Myocyte (in vitro differentiated cells): ENCODE data around the gene AP4B1. TPM values are rescaled to one million over a fixed set of nuclear protein-coding genes. Genes with fewer than 3 reads are reported as not detected.

ENCODE experiments used
- DNase-seq: peaks from one replicate; pipeline ENCODE4 v3.0.0-alpha.2; 2012; ENCODE audit warnings: low read depth
- total RNA-seq: library from RNA; depleted of rRNA; stranded (reverse); fragments of >200 nt; gene quantifications from 2 replicates; pipeline ENCODE4 v1.2.3, GENCODE V29; 2014

Gene AP4B1
- total RNA-seq, 1 donor from 2014 or later = 13.1 TPM

DNA sequence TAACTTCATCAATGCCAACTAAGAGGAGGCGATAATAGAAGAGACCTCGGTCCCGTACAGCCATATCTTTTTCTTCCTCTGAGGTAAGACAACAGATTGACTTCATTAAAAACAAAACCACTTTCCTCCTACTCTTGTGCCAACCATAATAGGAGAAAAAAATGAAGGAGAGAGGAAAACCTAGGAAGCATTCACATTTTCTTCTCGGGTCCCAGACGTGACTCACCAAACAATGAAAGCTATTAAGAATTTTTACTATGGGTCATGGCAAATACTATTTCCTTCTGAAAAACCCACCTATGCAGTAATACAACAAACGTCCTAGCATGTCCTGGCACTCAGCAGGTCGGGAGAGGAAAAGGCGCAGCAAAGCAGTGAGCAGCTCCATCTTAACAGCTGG, 8.6 kb downstream of the AP4B1 start:
- no peak for DNase-seq

DNA sequence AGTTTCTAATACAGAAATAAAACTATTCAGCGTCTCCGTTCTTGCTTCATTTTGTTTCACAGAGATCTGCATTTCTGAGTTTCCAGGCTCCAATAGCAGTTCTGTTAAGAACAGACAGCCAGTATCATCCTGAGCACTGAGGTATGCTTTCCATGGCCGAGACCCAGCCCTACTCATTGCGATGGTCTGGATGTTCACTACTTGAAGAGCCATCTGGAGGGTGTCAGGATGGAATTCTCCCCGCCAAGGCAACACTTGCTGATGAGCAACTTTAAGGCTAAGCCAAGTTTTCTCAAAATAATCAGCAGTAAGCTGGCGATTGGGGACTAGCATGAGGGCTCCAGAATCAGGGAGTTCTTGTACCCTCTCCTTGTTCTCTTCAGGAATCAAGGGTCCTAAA, 9.5 kb downstream of the AP4B1 start:
- no peak for DNase-seq

DNA sequence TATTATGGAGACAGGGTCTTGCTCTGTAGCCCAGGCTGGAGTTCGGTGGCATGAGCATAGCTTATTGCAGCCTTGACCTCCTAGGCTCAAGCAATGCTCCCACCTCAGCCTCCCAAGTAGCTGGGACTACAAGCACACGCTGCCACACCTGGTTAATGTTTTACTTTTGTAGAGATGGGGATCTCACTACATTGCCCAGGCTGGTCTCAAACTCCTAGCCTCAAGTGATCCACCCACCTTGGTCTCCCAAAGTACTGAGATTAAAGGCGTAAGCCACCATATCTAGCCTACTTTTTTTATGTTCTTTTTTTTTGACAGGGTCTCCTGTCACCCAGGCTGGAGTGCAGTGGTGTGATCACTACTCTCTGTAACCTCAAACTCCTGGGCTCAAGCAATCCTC, 11.3 kb downstream of the AP4B1 start:
- DNase-seq = no peak

DNA sequence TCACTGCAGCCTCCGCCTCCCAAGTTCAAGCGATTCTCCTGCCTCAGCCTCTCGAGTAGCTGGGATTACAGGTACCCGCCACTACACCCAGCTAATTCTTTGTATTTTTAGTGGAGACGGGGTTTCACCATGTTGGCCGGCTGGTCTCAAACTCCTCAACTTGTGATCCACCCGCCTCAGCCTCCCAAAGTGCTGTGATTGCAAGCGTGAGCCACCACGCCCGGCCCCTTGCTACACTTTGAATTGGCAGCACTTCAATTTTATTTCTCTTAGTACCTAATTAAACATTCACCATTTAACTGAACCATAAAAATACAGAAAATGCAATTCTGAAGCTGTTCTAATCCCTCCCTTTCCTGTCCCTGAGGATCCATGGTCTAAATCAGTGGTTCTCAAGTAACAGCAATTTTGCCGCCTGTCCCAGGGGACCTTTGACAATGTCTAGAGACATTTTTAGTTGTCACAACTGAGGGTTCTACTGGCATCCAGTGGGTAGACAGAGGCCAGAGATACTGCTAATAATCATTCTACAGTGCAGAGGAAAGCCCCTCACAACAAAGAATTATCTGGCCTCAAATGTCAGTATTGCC, 12.9 kb downstream of the AP4B1 start:
- no peak for DNase-seq

DNA sequence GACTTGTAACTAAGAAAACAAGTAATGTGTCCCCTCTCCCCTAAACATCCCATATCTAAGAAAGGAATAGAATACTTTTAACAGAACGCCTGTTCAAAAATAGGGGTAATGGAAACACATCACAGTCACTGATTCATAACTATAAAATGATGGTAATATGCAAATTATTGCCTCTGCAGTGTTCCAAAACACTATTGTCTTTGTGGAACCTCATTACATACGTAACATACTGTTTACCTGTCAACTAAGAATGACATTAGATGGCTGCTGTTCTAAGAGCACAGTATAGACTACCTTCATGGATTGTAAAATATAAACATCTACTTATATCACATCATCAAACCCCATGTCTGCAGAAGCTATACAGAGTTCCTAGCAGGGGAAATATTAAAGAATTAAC, 13.8 kb downstream of the AP4B1 start:
- DNase-seq = no peak

DNA sequence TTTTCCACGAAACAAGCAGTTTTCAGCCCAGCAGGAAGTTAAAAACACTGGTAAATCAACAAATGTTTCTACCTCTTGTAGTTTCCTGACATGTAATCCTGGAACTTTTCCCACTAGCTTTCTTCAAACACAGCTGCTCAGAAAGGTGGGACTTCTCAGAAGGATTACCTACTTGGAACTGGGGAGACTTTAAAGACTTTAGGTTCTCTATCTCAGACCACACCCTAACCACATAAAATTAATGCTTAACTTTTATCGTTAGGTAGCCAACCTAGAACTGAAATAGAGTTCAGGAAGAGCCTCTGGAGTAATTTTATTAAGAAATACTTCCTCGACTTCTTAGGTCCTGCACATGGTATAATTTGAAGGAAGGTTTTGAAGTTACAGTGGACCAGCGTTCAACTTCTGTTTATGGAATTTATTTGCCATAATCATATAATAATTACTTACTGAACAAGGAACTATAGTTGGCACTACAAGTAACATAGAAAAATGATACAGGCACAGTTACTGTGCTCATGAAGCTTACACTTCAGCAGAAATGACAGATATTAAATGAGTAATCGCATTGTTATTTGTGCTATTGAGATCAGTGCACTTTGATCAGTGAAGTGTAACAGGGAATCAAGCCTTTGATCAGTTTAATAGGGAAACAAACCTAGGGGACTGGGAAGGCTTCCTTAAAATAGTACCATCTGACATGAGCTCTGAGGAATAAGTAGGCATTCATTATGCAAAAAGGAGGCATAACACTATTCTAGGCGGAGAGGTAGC, 17.0 kb downstream of the AP4B1 start, which contains the start of gene BCL2L15:
BCL2L15 (minus strand) TSS at position 180 of the 774 bp plus-strand sequence. CDS start 206 bp downstream, outside the sequence.
- DNase-seq = no peak

DNA sequence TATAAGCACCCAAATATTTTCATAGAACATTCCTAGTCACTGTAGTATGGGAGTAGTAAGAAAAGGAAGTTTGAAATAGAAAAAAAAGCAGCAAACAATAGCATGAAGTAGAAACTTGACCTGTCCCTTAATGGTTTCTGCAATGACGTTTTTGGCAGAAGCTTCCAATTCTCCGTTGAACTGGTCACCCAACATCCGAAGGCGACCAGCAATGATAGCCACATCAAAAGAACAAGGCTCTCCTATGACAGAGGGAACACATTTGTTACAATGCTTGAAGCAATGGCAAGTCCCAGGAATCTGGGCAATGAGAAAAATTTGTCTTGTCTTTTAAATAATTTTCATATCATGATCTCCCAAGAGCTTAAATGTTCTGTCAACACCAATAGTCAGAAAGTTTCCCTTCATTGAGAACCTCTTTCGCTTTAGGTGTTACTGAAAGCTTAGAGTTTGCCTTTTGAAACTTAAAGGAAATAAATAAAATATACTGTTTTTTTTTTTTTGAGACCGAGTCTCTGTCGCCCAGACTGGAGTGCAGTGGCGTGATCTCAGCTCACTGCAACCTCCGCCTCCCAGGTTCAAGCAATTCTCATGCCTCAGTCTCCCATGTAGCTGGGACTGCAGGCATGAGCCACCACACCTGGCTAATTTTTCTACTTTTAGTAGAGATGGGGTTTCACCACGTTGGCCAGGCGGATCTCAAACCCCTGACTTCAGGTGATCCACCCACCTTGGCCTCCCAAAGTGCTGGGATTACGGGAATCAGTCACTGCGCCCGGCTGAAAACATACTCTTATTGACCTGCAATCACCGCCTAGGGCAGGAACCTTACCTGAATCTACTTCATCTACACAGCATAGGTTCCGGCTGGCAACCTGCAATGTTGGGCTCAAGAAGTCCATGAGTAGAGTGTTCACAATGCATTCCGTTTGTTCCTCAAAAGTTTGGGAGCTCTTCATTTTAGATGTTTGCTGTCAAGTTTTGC, 17.9 kb downstream of the AP4B1 start:
- DNase-seq = no peak

DNA sequence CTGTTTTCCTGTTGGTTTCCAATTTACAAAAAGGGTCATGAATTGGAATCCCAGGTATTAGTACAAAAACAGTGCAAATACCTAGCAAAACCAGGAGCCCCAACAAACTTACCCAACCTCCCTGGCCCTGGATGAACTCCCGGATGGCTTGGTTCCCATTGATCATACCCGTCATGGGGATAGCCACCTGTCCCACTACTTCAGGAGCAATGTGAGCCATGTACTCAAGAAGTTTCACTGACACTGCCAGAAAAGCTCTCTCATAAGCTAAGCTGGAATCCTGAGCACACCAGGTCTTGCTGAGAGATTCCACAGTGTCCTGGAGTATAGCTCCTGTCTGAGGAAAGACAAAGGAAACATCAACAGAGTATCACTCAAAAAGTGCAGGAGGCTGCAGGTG, 22.9 kb downstream of the AP4B1 start:
- peak; percentile 62 for DNase-seq

DNA sequence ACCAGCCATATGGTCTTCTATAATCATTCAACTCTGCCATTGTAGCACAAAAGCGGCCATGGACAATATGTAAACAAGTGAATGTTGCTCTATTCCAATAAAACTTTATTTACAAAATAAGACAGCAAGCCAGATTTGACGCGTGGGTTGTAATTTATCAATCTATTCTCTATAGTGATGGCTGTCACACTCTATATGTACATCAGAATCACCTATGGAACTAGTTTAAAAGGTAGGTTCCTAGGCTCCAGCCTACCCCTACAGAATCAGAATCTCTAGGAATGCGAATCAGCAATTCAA, 24.9 kb downstream of the AP4B1 start:
- DNase-seq = no peak

DNA sequence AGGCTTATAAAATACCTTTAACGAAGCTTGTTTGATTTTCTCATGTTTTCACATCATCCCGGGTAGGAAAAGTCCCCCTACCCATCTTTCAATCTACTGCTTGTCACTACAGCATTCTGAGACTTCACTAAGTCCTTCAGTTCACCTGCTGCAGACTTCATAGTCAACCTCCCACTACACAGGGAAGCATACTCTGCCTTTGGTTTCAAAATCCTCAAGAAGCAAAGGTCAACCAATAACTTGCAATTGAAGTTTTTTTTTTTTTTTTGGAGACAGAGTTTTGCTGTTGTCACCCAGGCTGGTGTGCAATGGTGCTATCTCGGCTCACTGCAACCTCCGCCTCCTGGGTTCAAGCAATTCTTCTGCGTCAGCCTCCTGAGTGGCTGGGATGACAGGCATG, 28.4 kb downstream of the AP4B1 start:
- no peak for DNase-seq

DNA sequence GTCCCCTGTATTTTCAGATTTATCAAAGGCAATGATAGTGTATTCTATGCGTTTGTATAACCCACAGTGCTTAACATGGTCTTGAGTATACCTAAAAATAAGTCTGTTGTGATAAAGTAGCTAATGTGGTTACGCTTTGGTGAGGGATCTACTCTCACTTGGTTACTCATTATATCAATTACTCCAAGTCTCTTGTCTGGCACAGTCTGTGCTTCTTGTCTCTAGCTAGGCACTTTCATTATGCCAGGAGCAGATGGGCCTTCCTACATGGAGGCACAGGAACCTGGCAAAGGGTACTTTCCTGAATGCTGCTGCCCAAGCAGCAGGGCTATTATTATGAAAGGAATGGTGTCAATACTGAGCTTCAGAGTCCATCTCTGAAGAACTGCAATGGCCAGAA, 28.9 kb downstream of the AP4B1 start:
- DNase-seq = no peak

DNA sequence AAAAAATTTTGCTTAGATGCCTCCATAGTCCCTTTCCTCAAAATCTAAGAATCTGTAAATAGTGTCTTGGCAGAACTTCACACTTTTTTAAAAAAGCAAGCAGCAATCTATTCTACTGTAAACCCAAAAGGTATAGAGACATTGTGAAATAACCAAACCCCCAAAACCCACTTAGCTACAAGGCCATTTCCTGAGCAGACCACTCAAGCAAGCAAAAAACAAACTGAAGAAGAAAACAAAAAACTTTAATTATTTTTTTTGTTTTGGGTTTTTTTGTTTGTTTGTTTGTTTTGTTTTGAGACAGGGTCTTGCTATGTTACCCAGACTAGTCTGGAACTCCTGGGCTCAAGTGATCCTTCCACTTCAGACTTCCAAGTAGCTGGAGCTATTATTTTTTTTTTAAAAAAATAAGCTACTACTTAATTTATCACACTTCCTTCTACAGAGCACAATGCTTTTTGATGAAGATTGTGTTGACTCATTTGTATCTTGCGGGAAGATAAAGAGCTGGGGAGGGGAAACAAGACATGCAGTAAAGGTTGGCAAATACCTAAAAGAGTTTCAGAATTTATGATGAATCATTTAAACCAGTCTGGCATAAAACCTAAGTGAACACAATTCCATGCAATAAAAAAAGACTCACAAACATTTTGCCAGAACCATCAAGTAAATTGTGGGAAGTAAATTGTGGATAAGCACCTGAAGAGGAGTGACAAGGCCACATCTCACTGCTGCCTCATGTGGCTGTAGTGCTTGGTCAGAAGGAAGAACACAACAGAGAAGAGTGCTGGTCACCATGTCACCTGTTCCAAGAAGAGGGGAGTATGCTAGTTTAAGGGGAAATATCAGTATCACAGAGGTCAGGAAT, 30.4 kb downstream of the AP4B1 start:
- no peak for DNase-seq

DNA sequence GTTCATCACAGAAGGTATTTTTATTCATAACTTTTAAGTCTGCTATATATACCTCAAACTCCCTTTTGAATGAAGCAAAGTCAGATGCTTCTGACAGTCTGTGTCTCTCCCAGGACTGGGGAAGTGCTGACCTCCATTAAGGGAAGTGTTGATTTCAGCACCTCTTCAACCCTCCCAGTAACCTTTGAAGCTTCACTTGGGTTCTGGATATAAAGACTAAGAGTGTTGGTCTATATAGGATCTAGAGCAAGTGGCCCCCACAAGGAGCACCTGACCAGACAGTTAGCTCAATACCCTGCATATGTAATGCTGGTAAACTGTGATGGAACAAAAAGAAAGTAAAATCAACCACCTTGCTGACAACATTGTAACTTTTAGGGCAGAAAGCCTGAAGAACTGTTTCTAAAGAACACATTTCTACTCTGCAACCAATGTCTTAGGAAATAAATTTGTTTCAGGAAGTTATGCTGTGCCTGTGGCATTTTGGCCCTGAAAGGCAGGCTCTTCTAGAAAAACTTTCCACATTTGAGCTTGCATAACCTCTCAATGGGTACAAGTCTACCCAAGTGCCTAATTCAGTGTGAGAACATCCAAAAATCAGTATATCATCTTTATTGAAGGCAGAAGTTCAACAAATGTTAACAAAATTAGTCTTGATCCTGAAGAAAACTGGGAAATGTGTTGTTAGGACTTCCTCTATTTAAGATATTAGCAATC, 32.2 kb downstream of the AP4B1 start:
- no peak for DNase-seq

DNA sequence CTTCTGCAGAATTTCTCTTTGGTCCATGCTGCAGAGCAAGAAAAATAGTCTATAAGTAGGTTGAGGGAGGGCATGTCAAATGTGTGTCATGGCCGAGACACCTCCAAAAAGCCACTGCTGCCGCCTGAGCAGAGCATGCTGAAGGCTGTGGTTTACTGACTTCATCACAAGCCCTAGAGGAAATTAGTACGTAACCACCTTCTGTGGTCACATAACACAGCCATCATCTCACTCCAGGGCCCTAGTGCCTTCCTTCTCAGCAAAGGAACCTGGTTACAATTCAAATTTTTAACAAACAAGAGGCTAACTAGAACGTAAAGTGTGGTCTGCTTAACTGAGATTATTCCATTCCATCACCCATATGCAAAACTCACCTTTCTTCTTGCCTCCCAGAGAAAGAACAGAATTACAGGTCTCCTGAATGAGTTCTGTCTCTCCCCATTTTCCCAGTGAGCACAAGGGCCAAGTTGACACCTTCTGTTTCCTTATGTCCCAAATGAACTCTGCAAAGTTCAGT, 32.9 kb downstream of the AP4B1 start, which contains the start of gene PTPN22:
PTPN22 (minus strand) TSS at position 116 of the 517 bp plus-strand sequence.
- DNase-seq = peak; percentile 86

DNA sequence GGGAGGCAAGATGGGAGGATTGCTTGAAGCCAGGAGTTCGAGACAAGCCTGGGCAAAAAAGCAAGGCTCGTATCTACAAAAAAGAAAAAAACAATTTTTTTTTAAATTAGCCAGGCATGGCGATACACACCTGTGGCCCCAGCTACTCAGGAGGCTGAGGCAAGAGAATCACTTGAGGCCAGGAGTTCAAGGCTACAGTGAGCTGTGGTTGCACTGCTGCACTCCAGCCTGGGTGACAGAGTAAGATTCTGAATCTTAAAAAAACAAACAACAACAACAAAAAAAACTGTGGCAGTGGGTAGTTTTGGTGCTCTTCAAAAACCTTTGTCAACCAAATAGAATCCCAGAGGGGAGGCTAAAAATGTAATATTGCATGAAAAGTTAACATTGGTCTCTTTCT, 33.8 kb downstream of the AP4B1 start:
- DNase-seq = no peak

DNA sequence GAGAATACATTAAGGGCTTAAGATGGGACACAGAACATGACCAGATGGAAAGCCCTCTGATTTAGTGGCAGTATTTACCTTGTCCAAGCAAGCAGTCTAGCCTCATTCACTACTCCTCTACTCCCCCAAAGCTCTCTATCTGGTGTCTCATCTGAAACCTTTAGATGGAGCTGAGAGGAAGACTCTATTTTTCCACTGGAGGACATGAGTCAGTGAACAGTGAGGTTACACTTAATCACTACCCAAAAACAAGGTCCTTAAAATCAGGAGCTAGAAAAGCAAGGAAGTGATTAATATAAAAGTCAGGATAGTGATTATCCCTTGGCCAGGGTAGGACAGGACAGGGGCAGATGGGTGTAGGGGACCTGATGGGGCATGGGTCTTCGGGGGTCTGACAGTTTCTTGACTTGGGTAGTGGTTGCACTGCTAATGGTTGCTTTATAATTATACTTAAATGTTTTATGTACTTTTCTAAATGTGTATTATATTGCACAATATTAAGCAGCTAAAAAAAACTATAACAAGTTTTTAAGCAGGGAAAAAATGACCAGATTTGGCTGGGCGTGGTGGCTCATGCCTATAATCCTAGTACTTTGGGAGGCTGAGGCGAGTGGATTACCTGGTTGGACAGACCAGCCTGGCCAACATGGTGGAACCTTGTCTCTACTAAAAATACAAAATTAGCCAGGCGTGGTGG, 36.1 kb downstream of the AP4B1 start:
- no peak for DNase-seq

DNA sequence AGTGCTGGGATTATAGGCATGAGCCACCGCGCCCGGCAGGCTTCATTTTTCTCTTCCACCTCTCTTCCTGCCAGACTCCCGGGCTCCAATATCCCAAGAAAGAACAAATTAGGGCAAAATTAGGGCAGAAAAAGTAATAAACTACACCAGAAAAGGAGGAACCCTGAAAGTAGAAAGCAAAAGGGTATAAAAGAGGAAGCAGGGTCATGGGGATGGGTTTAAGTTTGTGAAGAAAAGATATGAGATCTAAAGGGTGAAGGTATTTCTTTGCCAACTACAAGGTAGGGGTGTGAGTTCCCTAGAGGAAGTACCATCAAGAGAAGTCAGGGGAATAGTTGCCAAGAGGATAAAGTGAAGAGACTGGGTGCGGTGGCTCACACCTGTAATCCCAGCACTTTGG, 43.0 kb downstream of the AP4B1 start:
- DNase-seq = no peak

DNA sequence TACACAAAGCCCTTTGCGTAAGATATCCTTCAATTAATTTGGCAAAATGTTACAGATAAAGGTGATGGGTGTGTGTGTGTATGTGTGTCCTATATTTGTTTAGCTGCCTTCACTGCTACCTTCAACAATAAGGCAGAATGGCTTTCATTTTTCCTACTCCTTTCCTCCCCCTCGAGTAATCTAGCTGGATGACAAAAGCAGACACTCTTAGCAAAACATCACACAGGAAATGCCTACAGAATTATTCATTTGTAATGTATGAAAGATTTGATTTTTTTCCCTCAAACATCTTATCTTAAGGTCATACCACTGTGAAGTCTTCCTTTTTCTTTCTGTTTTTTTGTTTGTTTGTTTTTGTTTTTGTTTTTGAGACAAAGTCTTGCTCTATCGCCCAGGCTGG, 43.7 kb downstream of the AP4B1 start:
- DNase-seq = peak; percentile 38

DNA sequence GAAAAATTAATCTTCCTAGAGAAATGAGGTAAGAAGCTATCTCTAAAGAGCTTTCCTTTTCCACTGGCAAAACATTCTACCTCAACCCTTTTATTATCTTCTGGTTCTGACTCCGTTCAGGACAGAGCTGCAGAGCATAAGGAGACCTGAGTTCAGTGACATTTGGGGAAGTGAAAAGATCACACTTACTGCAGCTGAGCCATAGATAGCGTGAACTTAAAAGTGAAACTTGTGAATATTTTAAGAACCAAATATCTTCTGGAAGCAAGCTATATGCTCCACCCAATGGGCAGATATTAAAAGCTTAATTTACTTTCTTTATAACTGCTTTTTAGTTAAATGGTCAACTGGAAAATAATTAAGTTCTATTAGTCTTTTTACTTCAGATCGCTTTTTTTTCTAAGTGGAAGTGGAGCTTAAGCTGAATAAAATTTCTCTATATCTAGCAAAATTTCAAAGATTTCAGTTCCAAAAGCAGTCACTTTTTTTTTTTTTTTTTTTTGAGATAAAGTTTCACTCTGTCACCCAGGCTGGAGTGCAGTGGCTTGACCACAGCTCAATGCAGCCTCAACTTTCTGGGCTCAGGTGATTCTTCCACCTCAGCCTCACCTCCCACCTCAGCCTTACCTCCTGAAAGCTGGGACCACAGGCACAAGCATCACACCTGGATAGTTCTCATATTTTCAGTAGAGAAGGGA, 45.0 kb downstream of the AP4B1 start:
- no peak for DNase-seq
